H9 (cell line): Measurements from ENCODE around the gene NLRC3. TPM values are rescaled to one million over a fixed set of nuclear protein-coding genes. Genes with fewer than 3 reads are reported as not detected.

Experiments used
- DNase-seq: peaks from one replicate; pipeline ENCODE4 v3.0.0-alpha.2; 2017
- H2AFZ ChIP-seq: one replicate; pipeline ENCODE4 v1.6.1; 2013; ENCODE audit warnings: mild to moderate bottlenecking, low read length, control low read depth, moderate library complexity
- H2AK5ac ChIP-seq: 2 replicates; pipeline ENCODE4 v1.6.1; 2013; ENCODE audit warnings: low read length, control low read depth, mixed read lengths; ENCODE audit not compliant: insufficient read length
- H2BK120ac ChIP-seq: one replicate; pipeline ENCODE4 v1.6.1; 2013; ENCODE audit warnings: low read depth, mild to moderate bottlenecking, low read length, control low read depth, inconsistent platforms; ENCODE audit not compliant: poor library complexity, severe bottlenecking
- H2BK12ac ChIP-seq: 2 replicates; pipeline ENCODE4 v1.6.1; 2013; ENCODE audit warnings: low read length, control low read depth, mixed read lengths, low read depth; ENCODE audit not compliant: insufficient read length
- H2BK15ac ChIP-seq: 2 replicates; pipeline ENCODE4 v1.6.1; 2013; ENCODE audit warnings: low read depth, low read length, control low read depth
- H2BK20ac ChIP-seq: one replicate; pipeline ENCODE4 v1.6.1; 2013; ENCODE audit warnings: low read depth, mild to moderate bottlenecking, low read length, control low read depth, inconsistent platforms; ENCODE audit not compliant: poor library complexity, severe bottlenecking
- H2BK5ac ChIP-seq: 2 replicates; pipeline ENCODE4 v1.6.1; 2013; ENCODE audit warnings: low read length, control low read depth, mixed read lengths; ENCODE audit not compliant: insufficient read length
- H3K14ac ChIP-seq: 2 replicates; pipeline ENCODE4 v1.6.1; 2013; ENCODE audit warnings: low read length, control low read depth; ENCODE audit not compliant: insufficient read depth
- H3K18ac ChIP-seq: 2 replicates; pipeline ENCODE4 v1.6.1; 2013; ENCODE audit warnings: low read depth, mild to moderate bottlenecking, mixed read lengths, low read length, control low read depth; ENCODE audit not compliant: insufficient read length
- H3K23ac ChIP-seq: 2 replicates; pipeline ENCODE4 v1.6.1; 2013; ENCODE audit warnings: low read length, control low read depth, mixed read lengths, low read depth; ENCODE audit not compliant: insufficient read length
- H3K23me2 ChIP-seq: 2 replicates; pipeline ENCODE4 v1.6.1; 2013; ENCODE audit warnings: low read depth, mild to moderate bottlenecking, mixed read lengths, low read length, control low read depth; ENCODE audit not compliant: insufficient read length, poor library complexity, severe bottlenecking
- H3K27ac ChIP-seq: 2 replicates; pipeline ENCODE4 v1.5.1; 2013; ENCODE audit warnings: low read length, control low read depth, mixed read lengths, low read depth; ENCODE audit not compliant: insufficient read length
- H3K27me3 ChIP-seq: 2 replicates; pipeline ENCODE4 v1.6.1; 2013; ENCODE audit warnings: low read length, control low read depth, inconsistent platforms; ENCODE audit not compliant: insufficient read depth
- H3K4ac ChIP-seq: 2 replicates; pipeline ENCODE4 v1.6.1; 2013; ENCODE audit warnings: low read depth, mild to moderate bottlenecking, control low read depth, inconsistent platforms, low read length, moderate library complexity
- H3K4me1 ChIP-seq: 2 replicates; pipeline ENCODE4 v1.6.1; 2013; ENCODE audit warnings: low read length, control low read depth, inconsistent platforms; ENCODE audit not compliant: insufficient read depth
- H3K4me2 ChIP-seq: 2 replicates; pipeline ENCODE4 v1.6.1; 2013; ENCODE audit warnings: low read length, control low read depth, mixed read lengths; ENCODE audit not compliant: insufficient read length, insufficient read depth
- H3K56ac ChIP-seq: 2 replicates; pipeline ENCODE4 v1.6.1; 2013; ENCODE audit warnings: low read depth, mild to moderate bottlenecking, mixed read lengths, low read length, control low read depth; ENCODE audit not compliant: insufficient read length
- H3K79me1 ChIP-seq: 2 replicates; pipeline ENCODE4 v1.6.1; 2013; ENCODE audit warnings: low read depth, mild to moderate bottlenecking, moderate library complexity, low read length, control low read depth, inconsistent platforms; ENCODE audit not compliant: insufficient read depth, poor library complexity, severe bottlenecking
- H3K79me2 ChIP-seq: 2 replicates; pipeline ENCODE4 v1.6.1; 2013; ENCODE audit warnings: low read length, control low read depth, inconsistent platforms; ENCODE audit not compliant: insufficient read depth
- H3K9ac ChIP-seq: 2 replicates; pipeline ENCODE4 v1.6.1; 2013; ENCODE audit warnings: low read length, control low read depth, mixed read lengths; ENCODE audit not compliant: insufficient read length; ENCODE audit errors: extremely low read depth
- H3K9me3 ChIP-seq: one replicate; pipeline ENCODE4 v1.6.1; 2013; ENCODE audit warnings: low read depth, low read length, inconsistent platforms; ENCODE audit not compliant: control insufficient read depth
- H3T11ph ChIP-seq: one replicate; pipeline ENCODE4 v1.6.1; 2013; ENCODE audit warnings: mild to moderate bottlenecking, low read length, control low read depth, inconsistent platforms
- H4K20me1 ChIP-seq: one replicate; pipeline ENCODE4 v1.6.1; 2013; ENCODE audit not compliant: control insufficient read depth, insufficient read length, insufficient read depth
- H4K5ac ChIP-seq: 2 replicates; pipeline ENCODE4 v1.6.1; 2013; ENCODE audit warnings: low read depth, mild to moderate bottlenecking, mixed read lengths, low read length, control low read depth; ENCODE audit not compliant: insufficient read length
- H4K8ac ChIP-seq: replicated peaks from 2 replicates; pipeline ENCODE4 v1.6.1; 2013; ENCODE audit warnings: low read length, control low read depth, mixed read lengths, low read depth; ENCODE audit not compliant: insufficient read length
- H4K91ac ChIP-seq: 2 replicates; pipeline ENCODE4 v1.6.1; 2013; ENCODE audit warnings: low read depth, mild to moderate bottlenecking, moderate library complexity, mixed read lengths, low read length, control low read depth; ENCODE audit not compliant: insufficient read length
- H3K27ac Mint-ChIP-seq, 3 experiments: 2 replicates in 2 of 3; 3 replicates in 1 of 3; pipeline ENCODE4 v1.8.0; 2020 to 2021; ENCODE audit warnings: mixed read lengths in 3 of 3, mild to moderate bottlenecking in 1 of 3, moderate library complexity in 1 of 3
- H3K27me3 Mint-ChIP-seq: 2 replicates; pipeline ENCODE4 v1.8.0; 2021; ENCODE audit warnings: low read depth, mild to moderate bottlenecking, moderate library complexity, mixed read lengths
- H3K36me3 Mint-ChIP-seq, 3 experiments: 2 replicates in 2 of 3; 3 replicates in 1 of 3; pipeline ENCODE4 v1.8.0; 2020 to 2021; ENCODE audit warnings: low read depth in 3 of 3, mixed read lengths in 3 of 3; ENCODE audit not compliant: insufficient read depth in 1 of 3
- H3K4me1 Mint-ChIP-seq, 2 experiments: 2 replicates each; pipeline ENCODE4 v1.8.0; 2020; ENCODE audit warnings: mixed read lengths in 2 of 2
- H3K4me3 Mint-ChIP-seq, 2 experiments: 2 replicates in 1 of 2; 3 replicates in 1 of 2; pipeline ENCODE4 v1.8.0; 2020 to 2021; ENCODE audit warnings: mild to moderate bottlenecking in 2 of 2, mixed read lengths in 2 of 2, moderate library complexity in 1 of 2
- H3K9me3 Mint-ChIP-seq, 2 experiments: 2 replicates in 1 of 2; 3 replicates in 1 of 2; pipeline ENCODE4 v1.8.0; 2020; ENCODE audit warnings: mild to moderate bottlenecking in 2 of 2, mixed read lengths in 2 of 2, moderate library complexity in 1 of 2
- CTCF ChIP-seq: fragments of 200-600 bp; sonication (generic); conservative IDR thresholded peaks from 3 replicates; pipeline ENCODE4 v1.8.0; 2021; ENCODE audit warnings: antibody characterized with exemption, mild to moderate bottlenecking
- WGBS: extraction: QIAGEN DNeasy Blood & Tissue Kit; methylation state at CpG from one replicate; pipeline ENCODE4 v1.1.7; 2013; ENCODE audit warnings: missing lambda C conversion rate, low lambda C conversion rate, mixed read lengths; ENCODE audit not compliant: insufficient read length; ENCODE audit errors: extremely low coverage; 5-methylcytosine and 5-hydroxymethylcytosine counted together
- total RNA-seq: library from RNA; stranded (reverse); gene quantifications from 2 replicates; pipeline ENCODE4 v1.2.1, GENCODE V29; 2021

Gene NLRC3
- total RNA-seq, 1 experiment from 2014 or later, result 0.44 TPM

GRCh38 chr16:3536851-3537250 is 40.4 kb downstream of the NLRC3 start:
- Histone ChIP-seq H3K56ac (no peak overlapping the region), H3K27me3 (no peaks in the 10 kb centered on the region), H2BK20ac (no peak overlapping the region), H4K5ac (no peak overlapping the region), H4K20me1 (no peaks in the 10 kb centered on the region), H4K91ac (no peak overlapping the region), H3T11ph (no peak overlapping the region), H3K18ac (no peak overlapping the region), H2AK5ac (no peak overlapping the region), H3K79me2 (no peaks in the 10 kb centered on the region), H2BK5ac (no peak overlapping the region), H3K23me2 (no peaks in the 10 kb centered on the region), H3K27ac (no peak overlapping the region), H3K4me1 (no peaks in the 10 kb centered on the region), H3K79me1 (no peaks in the 10 kb centered on the region), H3K4me2 (no peak overlapping the region), H4K8ac (no peak overlapping the region), H3K4ac (no peak overlapping the region), H2BK15ac (no peak overlapping the region), H3K9me3 (no peaks in the 10 kb centered on the region), H2AFZ (no peak overlapping the region), H3K14ac (no peak overlapping the region), H2BK12ac (no peak overlapping the region), H3K23ac (no peak overlapping the region), H3K9ac (no peak overlapping the region), H2BK120ac (no peak overlapping the region)
- DNase-seq, result no peak
- TF ChIP-seq CTCF, result no peak
- Mint-ChIP-seq H3K36me3 (peaks cover 10 to 16% (median 16%) of the 10 kb centered on the region in 3 experiments; a peak in 6 of 7 replicates), H3K4me1 (peaks cover 7 to 8% of the 10 kb centered on the region in 2 experiments), H3K27me3 (no peaks in the 10 kb centered on the region), H3K4me3 (no peak overlapping the region), H3K9me3 (no peaks in the 10 kb centered on the region), H3K27ac (no peak overlapping the region; a peak in 1 of 7 replicates)
- no CpG with 5 or more reads among the region's 4 CpGs for WGBS
